ENCODE data around the gene ZNF582.

Gene ZNF582

DNA sequence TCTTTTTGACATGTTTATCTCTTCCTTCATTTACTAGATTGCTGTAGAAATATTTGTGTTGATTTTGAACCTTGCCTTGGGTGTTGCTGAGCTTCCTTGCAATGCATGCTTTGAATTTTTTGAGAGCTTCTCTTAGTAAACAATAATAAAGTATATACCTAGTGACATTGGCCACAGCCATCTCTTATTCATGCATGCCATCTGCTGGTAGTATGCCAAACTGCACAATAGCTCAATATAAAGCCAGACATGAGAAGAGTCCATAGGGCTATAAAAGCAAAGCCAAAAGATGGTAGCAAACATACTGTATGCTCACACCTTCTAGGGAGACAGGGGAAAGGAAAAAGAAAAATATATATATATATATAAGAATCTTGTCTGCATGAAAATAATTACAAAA, 59.8 kb downstream of the ZNF582 start:
- peak; percentile 63 for DNase-seq (ENCODE audit: low read depth)
- no peak overlapping the region for H3K4me3 ChIP-seq (ENCODE audit: low read depth, low read length)
- TF ChIP-seq, protein P1, sequence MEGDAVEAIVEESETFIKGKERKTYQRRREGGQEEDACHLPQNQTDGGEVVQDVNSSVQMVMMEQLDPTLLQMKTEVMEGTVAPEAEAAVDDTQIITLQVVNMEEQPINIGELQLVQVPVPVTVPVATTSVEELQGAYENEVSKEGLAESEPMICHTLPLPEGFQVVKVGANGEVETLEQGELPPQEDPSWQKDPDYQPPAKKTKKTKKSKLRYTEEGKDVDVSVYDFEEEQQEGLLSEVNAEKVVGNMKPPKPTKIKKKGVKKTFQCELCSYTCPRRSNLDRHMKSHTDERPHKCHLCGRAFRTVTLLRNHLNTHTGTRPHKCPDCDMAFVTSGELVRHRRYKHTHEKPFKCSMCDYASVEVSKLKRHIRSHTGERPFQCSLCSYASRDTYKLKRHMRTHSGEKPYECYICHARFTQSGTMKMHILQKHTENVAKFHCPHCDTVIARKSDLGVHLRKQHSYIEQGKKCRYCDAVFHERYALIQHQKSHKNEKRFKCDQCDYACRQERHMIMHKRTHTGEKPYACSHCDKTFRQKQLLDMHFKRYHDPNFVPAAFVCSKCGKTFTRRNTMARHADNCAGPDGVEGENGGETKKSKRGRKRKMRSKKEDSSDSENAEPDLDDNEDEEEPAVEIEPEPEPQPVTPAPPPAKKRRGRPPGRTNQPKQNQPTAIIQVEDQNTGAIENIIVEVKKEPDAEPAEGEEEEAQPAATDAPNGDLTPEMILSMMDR (IDR thresholded peaks at IDR 0.05; ENCODE audit: insufficient read depth, low read depth, low read length, missing control alignments): peak; percentile 79
